NT2/D1 (cell line): ENCODE data around the gene ENTHD1.

Experiments used
- SUZ12 ChIP-seq: IDR thresholded peaks from 2 replicates; pipeline ENCODE4 v1.6.1; 2011; ENCODE audit not compliant: insufficient read length, insufficient read depth; ENCODE audit errors: extremely low read depth
- YY1 ChIP-seq: IDR thresholded peaks from 2 replicates; pipeline ENCODE4 v1.6.1; 2011; ENCODE audit not compliant: insufficient read length, insufficient read depth
- ZNF274 ChIP-seq: IDR thresholded peaks from 2 replicates; pipeline ENCODE4 v1.6.1; 2011; ENCODE audit warnings: mild to moderate bottlenecking, low read depth, low read length

- TF ChIP-seq YY1: no peak
- TF ChIP-seq ZNF274: no peak
- TF ChIP-seq SUZ12: no peak
Observed at GRCh38 chr22:39721206-39722031, 172.1 kb downstream of the ENTHD1 start.
